CD14-positive monocyte (primary cell): Measurements from ENCODE around the gene TRIOBP. TPM values are rescaled to one million over a fixed set of nuclear protein-coding genes. Genes with fewer than 3 reads are reported as not detected.

Source experiments
- DNase-seq, 3 donors: peaks; one replicate each; pipeline ENCODE4 v3.0.0-alpha.2; 2011 to 2022
- H2AFZ ChIP-seq: 2 replicates; pipeline ENCODE4 v1.6.0; 2012; ENCODE audit warnings: mild to moderate bottlenecking, low read depth, low read length, inconsistent platforms; ENCODE audit not compliant: insufficient read depth, poor library complexity, severe bottlenecking
- H3K27ac ChIP-seq, 2 donors: 1 replicate in 1 of 2; 2 replicates in 1 of 2; pipeline ENCODE4 v1.5.1; 2012 to 2013; ENCODE audit warnings: low read length in 2 of 2, control low read depth in 1 of 2, inconsistent platforms in 1 of 2, low read depth in 1 of 2, mild to moderate bottlenecking in 1 of 2
- H3K27me3 ChIP-seq, 2 donors: one replicate each; pipeline versions ENCODE4 v1.6.0 to v1.6.1; 2011 to 2013; ENCODE audit warnings: low read length in 2 of 2; ENCODE audit not compliant: control insufficient read depth in 2 of 2, insufficient read depth in 2 of 2
- H3K36me3 ChIP-seq, 2 donors: replicated peaks in 1 of 2; 1 replicate in 1 of 2; 2 replicates in 1 of 2; pipeline versions ENCODE4 v1.5.1 to v1.6.1; 2012 to 2013; ENCODE audit warnings: low read length in 2 of 2, control low read depth in 1 of 2, inconsistent platforms in 1 of 2, mild to moderate bottlenecking in 1 of 2; ENCODE audit not compliant: insufficient read depth in 2 of 2, control insufficient read depth in 1 of 2
- H3K4me1 ChIP-seq, 2 donors: 1 replicate in 1 of 2; 2 replicates in 1 of 2; pipeline versions ENCODE4 v1.5.1 to v1.6.1; 2012 to 2013; ENCODE audit warnings: low read length in 2 of 2, control low read depth in 1 of 2, inconsistent platforms in 1 of 2, mild to moderate bottlenecking in 1 of 2, moderate library complexity in 1 of 2; ENCODE audit not compliant: insufficient read depth in 2 of 2, control insufficient read depth in 1 of 2
- H3K4me2 ChIP-seq: replicated peaks from 2 replicates; pipeline ENCODE3; 2012; ENCODE audit warnings: low read length, moderate library complexity, mild to moderate bottlenecking; ENCODE audit not compliant: poor library complexity, severe bottlenecking; ENCODE audit errors: extremely low read depth
- H3K4me3 ChIP-seq, 3 experiments: fragments of 200-600 bp in 1 of 3; sonication (generic) in 1 of 3; replicated peaks in 1 of 3; 1 replicate in 2 of 3; 2 replicates in 1 of 3; pipeline ENCODE4 v1.5.1; 2011 to 2013; ENCODE audit warnings: low read length in 3 of 3, mild to moderate bottlenecking in 3 of 3, control low read depth in 2 of 3, low read depth in 2 of 3, inconsistent platforms in 1 of 3, moderate library complexity in 1 of 3
- H3K79me2 ChIP-seq: 2 replicates; pipeline ENCODE4 v1.6.0; 2012; ENCODE audit warnings: mild to moderate bottlenecking, control low read depth, inconsistent platforms, low read length, moderate library complexity; ENCODE audit not compliant: insufficient read depth
- H3K9ac ChIP-seq: 2 replicates; pipeline ENCODE4 v1.6.0; 2017; ENCODE audit warnings: low read length, mild to moderate bottlenecking; ENCODE audit not compliant: insufficient read depth, poor library complexity, severe bottlenecking
- H3K9me3 ChIP-seq, 2 donors: replicated peaks in 1 of 2; 1 replicate in 1 of 2; 2 replicates in 1 of 2; pipeline versions ENCODE4 v1.5.1 to v1.6.1; 2012 to 2013; ENCODE audit warnings: low read length in 2 of 2, control low read depth in 1 of 2; ENCODE audit not compliant: control insufficient read depth in 1 of 2, insufficient read depth in 1 of 2
- H4K20me1 ChIP-seq: 2 replicates; pipeline ENCODE4 v1.6.0; 2012; ENCODE audit warnings: mild to moderate bottlenecking, low read length, control low read depth, moderate library complexity; ENCODE audit not compliant: insufficient read depth
- H3K27ac Mint-ChIP-seq, 7 donors: one replicate each; pipeline ENCODE4 v1.8.0; 2020; ENCODE audit warnings: mild to moderate bottlenecking in 7 of 7, mixed read lengths in 7 of 7, moderate library complexity in 6 of 7, inconsistent platforms in 2 of 7
- H3K27me3 Mint-ChIP-seq, 3 donors: one replicate each; pipeline ENCODE4 v1.8.0; 2021 to 2022; ENCODE audit warnings: low read depth in 3 of 3, mild to moderate bottlenecking in 3 of 3, mixed read lengths in 3 of 3, moderate library complexity in 3 of 3, inconsistent platforms in 1 of 3
- H3K36me3 Mint-ChIP-seq, 2 donors: one replicate each; pipeline ENCODE4 v1.8.0; 2020; ENCODE audit warnings: mixed read lengths in 2 of 2, inconsistent platforms in 1 of 2, mild to moderate bottlenecking in 1 of 2
- H3K4me1 Mint-ChIP-seq: one replicate; pipeline ENCODE4 v1.8.0; 2020; ENCODE audit warnings: mild to moderate bottlenecking, mixed read lengths
- H3K4me3 Mint-ChIP-seq, 2 donors: one replicate each; pipeline ENCODE4 v1.8.0; 2020; ENCODE audit warnings: mild to moderate bottlenecking in 2 of 2, mixed read lengths in 2 of 2, moderate library complexity in 1 of 2
- H3K9me3 Mint-ChIP-seq, 7 donors: one replicate each; pipeline ENCODE4 v1.8.0; 2020 to 2022; ENCODE audit warnings: mixed read lengths in 7 of 7, mild to moderate bottlenecking in 6 of 7, moderate library complexity in 6 of 7, inconsistent platforms in 2 of 7
- CTCF ChIP-seq: fragments of 200-600 bp; IDR thresholded peaks from one replicate; pipeline ENCODE4 v1.8.0; 2022; ENCODE audit warnings: antibody characterized with exemption, mild to moderate bottlenecking
- WGBS: methylation state at CpG from one replicate; pipeline ENCODE4 v1.1.5; 2013; ENCODE audit warnings: missing lambda C conversion rate; ENCODE audit not compliant: insufficient coverage; 5-methylcytosine and 5-hydroxymethylcytosine counted together
- intact Hi-C, 2 donors: fragments of 100-400 bp; cut with micrococcal nuclease; formaldehyde crosslinking; loops; one replicate each; pipeline versions ENCODE4 v1.15.0 to v1.15.1; 2023
- polyA plus RNA-seq, 3 donors: library from polyadenylated mRNA; depleted of rRNA in 1 of 3; unstranded in 2 of 3; stranded (reverse) in 1 of 3; fragments of 300-500 nt in 2 of 3; fragments of >200 nt in 1 of 3; fragmentation: Illumina TruSeq in 2 of 3; gene quantifications; 1 replicate in 2 of 3; 2 replicates in 1 of 3; pipeline ENCODE4 v1.2.3, GENCODE V29; 2012 to 2021

TRIOBP gene
- polyA plus RNA-seq, 3 donors = 43.0 to 46.6 (median 44.7) TPM

GRCh38 chr22:37752189-37753087 is 55.6 kb downstream of the TRIOBP start:
- Mint-ChIP-seq H3K27ac (peak overlapping the region in 2 of 7 donors; percentile 6 to 59), H3K9me3 (no peaks in the 10 kb centered on the region), H3K4me3 (no peak overlapping the region), H3K27me3 (peaks cover 0 to 1% (median 0%) of the 10 kb centered on the region in 3 donors), H3K4me1 (peaks cover 17% of the 10 kb centered on the region), H3K36me3 (peaks cover 45 to 86% of the 10 kb centered on the region in 2 donors)
- no peak for DNase-seq
- H4K20me1 ChIP-seq = peaks cover 99% of the 10 kb centered on the region
- no peak overlapping the region for H3K27ac ChIP-seq
- no peak overlapping the region for H2AFZ ChIP-seq
- peaks cover 55 to 61% of the 10 kb centered on the region in 2 donors for H3K36me3 ChIP-seq
- H3K4me1 ChIP-seq = peaks cover 13 to 14% of the 10 kb centered on the region in 2 donors
- no peak overlapping the region for H3K4me2 ChIP-seq
- H3K79me2 ChIP-seq = peaks cover 65% of the 10 kb centered on the region
- H3K27me3 ChIP-seq = no peaks in the 10 kb centered on the region
- WGBS = 95% methylated on average over 12 of the region's 17 CpGs
- H3K9ac ChIP-seq = no peak overlapping the region
- no peak for TF ChIP-seq CTCF
- H3K4me3 ChIP-seq = no peak overlapping the region
- no peaks in the 10 kb centered on the region for H3K9me3 ChIP-seq
- intact Hi-C loops = no loop called here

GRCh38 chr22:37753746-37754145 is 56.9 kb downstream of the TRIOBP start:
- peak overlapping the region in 2 of 7 donors; percentile 10 to 67 for H3K27ac Mint-ChIP-seq
- peaks cover 52 to 88% of the 10 kb centered on the region in 2 donors for H3K36me3 Mint-ChIP-seq
- Histone ChIP-seq H4K20me1 (peaks cover 96% of the 10 kb centered on the region), H3K4me3 (no peak overlapping the region), H3K27me3 (no peaks in the 10 kb centered on the region), H3K79me2 (peaks cover 56% of the 10 kb centered on the region), H3K4me2 (no peak overlapping the region), H2AFZ (no peak overlapping the region), H3K27ac (no peak overlapping the region), H3K9me3 (no peaks in the 10 kb centered on the region), H3K36me3 (peaks cover 67 to 74% of the 10 kb centered on the region in 2 donors), H3K4me1 (peaks cover under 1 to 1% of the 10 kb centered on the region in 2 donors), H3K9ac (no peak overlapping the region)
- WGBS = 95% methylated on average over 5 of the region's 10 CpGs
- intact Hi-C loops = no loop called here
- H3K4me1 Mint-ChIP-seq = peaks cover 4% of the 10 kb centered on the region
- H3K9me3 Mint-ChIP-seq = no peaks in the 10 kb centered on the region
- no peak for TF ChIP-seq CTCF
- peaks cover 0 to 1% (median 0%) of the 10 kb centered on the region in 3 donors for H3K27me3 Mint-ChIP-seq
- no peak for DNase-seq
- no peak overlapping the region for H3K4me3 Mint-ChIP-seq
